ENCODE results near the gene RSRC1.

GRCh38 chr3:158086776-158087175 lies 23.1 kb upstream of the RSRC1 start:
- TF ChIP-seq CTCF (IDR thresholded peaks at IDR 0.05): no peak
- no peak for TF ChIP-seq POLR2AphosphoS5 (IDR thresholded peaks at IDR 0.05; ENCODE audit: low read depth, low read length)
